Thyroid gland (tissue), 4 donors: ENCODE measurements around the gene MIA2. TPM values are rescaled to one million over a fixed set of nuclear protein-coding genes. Genes with fewer than 3 reads are reported as not detected.
A peak's percentile ranks its signal among the peaks of the same experiment; 100 is the strongest.

Experiments used
- DNase-seq, 2 donors: peaks; one replicate each; pipeline ENCODE4 v3.0.0-alpha.2; 2019
- H3K27ac ChIP-seq, 3 donors: fragments of 200-600 bp; sonication (generic); 1 replicate in 2 of 3; 2 replicates in 1 of 3; pipeline ENCODE4 v1.5.1; 2016 to 2019; ENCODE audit warnings: mild to moderate bottlenecking in 1 of 3, moderate library complexity in 1 of 3
- H3K27me3 ChIP-seq: fragments of 200-600 bp; sonication (generic); one replicate; pipeline ENCODE4 v1.5.1; 2019
- H3K36me3 ChIP-seq, 2 donors: fragments of 200-600 bp; sonication (generic); one replicate each; pipeline ENCODE4 v1.5.1; 2016 to 2019
- H3K4me1 ChIP-seq, 2 donors: fragments of 200-600 bp; sonication (generic); one replicate each; pipeline ENCODE4 v1.5.1; 2017 to 2019
- H3K4me3 ChIP-seq, 3 donors: fragments of 200-600 bp; sonication (generic); replicated peaks in 1 of 3; 1 replicate in 2 of 3; 2 replicates in 1 of 3; pipeline ENCODE4 v1.5.1; 2016; ENCODE audit warnings: mild to moderate bottlenecking in 1 of 3
- H3K9me3 ChIP-seq: fragments of 200-600 bp; sonication (generic); one replicate; pipeline ENCODE4 v1.5.1; 2017
- CTCF ChIP-seq, 6 experiments: fragments of 200-600 bp in 3 of 6; fragments of 450-650 bp in 3 of 6; sonication (generic) in 3 of 6; IDR thresholded peaks; one replicate each; pipeline ENCODE4 v1.5.1; 2016 to 2019; ENCODE audit warnings: antibody characterized with exemption in 6 of 6, mild to moderate bottlenecking in 2 of 6, inconsistent platforms in 1 of 6, moderate library complexity in 1 of 6
- POLR2A ChIP-seq, 2 donors: fragments of 450-650 bp; IDR thresholded peaks; one replicate each; pipeline ENCODE4 v1.6.1; 2017; ENCODE audit warnings: antibody characterized with exemption in 2 of 2, mild to moderate bottlenecking in 2 of 2, moderate library complexity in 1 of 2
- WGBS, 2 donors: methylation state at CpG; one replicate each; pipeline ENCODE4 v1.1.5; 2017; 5-methylcytosine and 5-hydroxymethylcytosine counted together
- intact Hi-C: fragments of 100-400 bp; cut with DNase I; formaldehyde crosslinking; loops from one replicate; pipeline ENCODE4 v1.15.1; 2023
- total RNA-seq, 4 donors: library from RNA; depleted of rRNA; stranded (reverse); fragments of >200 nt; gene quantifications; one replicate each; pipeline ENCODE4 v1.2.3, GENCODE V29; 2016

The MIA2 gene
- total RNA-seq, 4 donors from 2014 or later: 41.6 to 49.1 (median 45.6) TPM

- DNase-seq: no peak
- Histone ChIP-seq H3K27me3 (no peaks in the 10 kb centered on the region), H3K4me3 (no peak overlapping the region), H3K36me3 (no peaks in the 10 kb centered on the region), H3K9me3 (no peaks in the 10 kb centered on the region), H3K27ac (no peak overlapping the region), H3K4me1 (no peaks in the 10 kb centered on the region)
- TF ChIP-seq POLR2A (IDR thresholded peaks at IDR 0.05): no peak
- TF ChIP-seq CTCF (IDR thresholded peaks at IDR 0.05): no peak
- WGBS, 2 donors: 91 to 98% methylated on average over 1 of the region's 1 CpG
- intact Hi-C loops: no loop called here
Observed at GRCh38 chr14:39364509-39364908, 130.8 kb downstream of the MIA2 start.

- Histone ChIP-seq H3K4me3 (no peak overlapping the region), H3K9me3 (no peaks in the 10 kb centered on the region), H3K27ac (no peak overlapping the region), H3K27me3 (no peaks in the 10 kb centered on the region), H3K4me1 (no peaks in the 10 kb centered on the region), H3K36me3 (no peaks in the 10 kb centered on the region)
- intact Hi-C loops: no loop called here
- 94 to 100% methylated on average over 1 of the region's 1 CpG for WGBS, 2 donors
- TF ChIP-seq POLR2A (IDR thresholded peaks at IDR 0.05) (no peak), CTCF (IDR thresholded peaks at IDR 0.05) (no peak)
- DNase-seq: no peak
Observed at GRCh38 chr14:39365354-39365753, 131.6 kb downstream of the MIA2 start.

GRCh38 chr14:39366460-39367386 is 133.0 kb downstream of the MIA2 start:
- intact Hi-C loops: no loop called here
- Histone ChIP-seq H3K9me3 (no peaks in the 10 kb centered on the region), H3K4me1 (no peaks in the 10 kb centered on the region), H3K36me3 (no peaks in the 10 kb centered on the region), H3K27me3 (no peaks in the 10 kb centered on the region), H3K4me3 (no peak overlapping the region), H3K27ac (no peak overlapping the region)
- WGBS, 2 donors: 98 to 100% methylated on average over 8 to 9 of the region's 10 CpGs
- TF ChIP-seq CTCF (IDR thresholded peaks at IDR 0.05) (no peak), POLR2A (IDR thresholded peaks at IDR 0.05) (no peak)
- DNase-seq: no peak

- no peak overlapping the region for H3K27ac ChIP-seq
- no peak for DNase-seq
- H3K9me3 ChIP-seq: no peaks in the 10 kb centered on the region
- intact Hi-C loops: no loop called here
- H3K4me3 ChIP-seq: no peak overlapping the region
- TF ChIP-seq POLR2A (IDR thresholded peaks at IDR 0.05): no peak
- TF ChIP-seq CTCF (IDR thresholded peaks at IDR 0.05): no peak
- H3K4me1 ChIP-seq: no peaks in the 10 kb centered on the region
- H3K36me3 ChIP-seq: no peaks in the 10 kb centered on the region
- 75 to 88% methylated on average over 2 of the region's 2 CpGs for WGBS, 2 donors
- no peaks in the 10 kb centered on the region for H3K27me3 ChIP-seq
Observed at GRCh38 chr14:39367387-39367751, 133.7 kb downstream of the MIA2 start.

GRCh38 chr14:39368261-39368959 is 134.7 kb downstream of the MIA2 start:
- 53 to 56% methylated on average over 4 of the region's 4 CpGs for WGBS, 2 donors
- Histone ChIP-seq H3K27me3 (no peaks in the 10 kb centered on the region), H3K27ac (no peak overlapping the region), H3K4me1 (no peaks in the 10 kb centered on the region), H3K9me3 (no peaks in the 10 kb centered on the region), H3K36me3 (no peaks in the 10 kb centered on the region), H3K4me3 (no peak overlapping the region)
- TF ChIP-seq POLR2A (IDR thresholded peaks at IDR 0.05): no peak
- TF ChIP-seq CTCF (IDR thresholded peaks at IDR 0.05): peak in 5 of 6 experiments; percentile 12 to 83 (median 55)
- intact Hi-C loops: no loop called here
- peak; percentile 68 to 74 for DNase-seq
